ENCODE measurements around the gene TMEM139.

Gene TMEM139

DNA sequence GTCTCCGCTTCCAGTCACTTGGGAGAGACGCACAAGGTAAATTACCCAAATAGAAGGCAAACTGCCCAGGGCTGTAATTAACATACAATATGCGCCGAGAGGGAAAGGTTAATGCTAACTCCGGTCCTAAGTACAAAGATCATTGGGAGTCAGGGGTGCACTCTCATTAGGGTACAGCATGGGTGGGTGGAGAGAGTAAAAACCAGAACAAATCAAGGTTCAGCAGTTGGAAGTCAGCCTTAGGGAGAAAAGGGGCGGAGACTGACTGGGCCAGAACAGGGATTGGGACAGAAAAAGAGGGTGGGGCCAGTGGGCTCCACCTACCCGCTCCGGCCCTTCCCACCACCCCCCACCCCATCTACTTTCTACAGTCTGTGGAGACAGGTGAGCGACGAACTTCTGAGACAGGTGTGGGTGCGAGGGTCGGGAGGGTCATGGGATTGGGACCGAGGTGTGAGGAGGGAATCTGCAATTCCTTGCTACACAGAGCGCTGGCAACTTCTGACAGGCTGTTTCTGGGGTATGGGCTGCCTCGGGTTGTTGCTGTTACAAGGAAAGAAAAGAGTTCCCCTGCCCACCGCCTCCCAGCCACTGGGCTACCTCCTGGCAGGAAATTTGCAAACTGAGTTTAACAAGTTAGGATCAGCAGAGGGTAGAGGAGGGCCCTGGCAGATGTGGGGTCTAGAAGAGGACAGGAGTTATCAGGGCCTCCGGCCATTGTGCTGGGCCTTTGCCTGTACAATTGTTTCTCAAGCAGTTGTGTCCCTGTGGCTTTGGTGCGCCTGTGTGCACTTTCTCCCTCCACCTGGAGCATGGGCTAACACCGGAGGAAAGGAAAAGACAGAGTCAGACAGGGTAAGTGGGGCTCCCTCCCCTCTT is at the start of gene TMEM139:
TSS of gene TMEM139 (plus strand) at position 368 of the 879 bp plus-strand sequence. CDS start 1,000 bp downstream, outside the sequence.
- in situ Hi-C loops (cut with MboI; ENCODE audit: low pct_unique_long_range_greater_than_20kb, low sequenced_read_pairs), result no loop called here
- DNase-seq, result no peak

DNA sequence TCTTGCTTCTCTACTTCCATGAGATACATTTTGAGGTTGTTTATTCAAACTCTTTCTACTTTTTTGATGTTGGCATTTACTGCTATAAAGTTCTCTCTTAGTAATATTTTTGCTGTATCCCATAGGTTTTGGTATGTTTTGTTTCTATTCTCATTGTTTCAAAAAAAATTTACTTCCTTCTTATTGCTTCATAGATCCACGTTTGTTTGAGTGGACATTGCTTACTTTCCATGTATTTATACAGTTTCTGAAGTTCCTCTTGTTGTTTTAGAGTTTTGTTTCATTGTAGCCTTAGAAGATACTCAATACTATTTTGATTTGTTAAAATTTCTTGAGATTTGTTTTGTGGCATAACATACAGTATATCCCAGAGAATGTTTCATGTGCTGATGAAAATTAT is 49.2 kb upstream of the TMEM139 start:
- DNase-seq, result no peak
- in situ Hi-C loops (cut with MboI; ENCODE audit: low pct_unique_long_range_greater_than_20kb, low sequenced_read_pairs), result no loop called here

DNA sequence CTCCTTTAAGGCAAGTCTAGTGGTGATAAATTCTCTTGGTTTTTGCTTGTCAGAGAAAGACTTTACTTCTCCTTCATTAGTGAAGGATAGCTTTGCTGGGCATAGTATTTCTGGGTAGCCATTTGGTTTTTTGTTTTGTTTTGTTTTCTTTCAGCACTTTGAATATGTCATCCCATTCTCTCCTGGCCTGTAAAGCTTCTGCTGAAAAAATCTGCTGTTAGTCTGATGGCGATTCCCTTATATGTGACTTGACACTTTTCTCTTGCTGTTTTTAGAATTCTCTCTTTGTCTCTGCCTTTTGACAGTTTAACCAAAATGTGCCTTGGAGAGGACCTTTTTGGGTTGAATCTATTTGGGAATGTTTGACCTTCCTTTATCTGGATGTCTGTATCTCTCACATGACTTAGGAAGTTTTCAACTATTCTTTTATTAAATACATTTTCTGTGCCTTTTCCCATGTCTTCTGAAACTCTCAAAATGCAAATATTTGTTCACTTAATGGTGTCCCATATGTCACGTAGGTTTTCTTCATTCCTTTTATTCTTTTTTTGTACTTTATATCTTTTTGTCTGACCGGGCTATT is 48.3 kb upstream of the TMEM139 start:
- DNase-seq, result no peak
- in situ Hi-C loops (cut with MboI; ENCODE audit: low pct_unique_long_range_greater_than_20kb, low sequenced_read_pairs), result no loop called here

DNA sequence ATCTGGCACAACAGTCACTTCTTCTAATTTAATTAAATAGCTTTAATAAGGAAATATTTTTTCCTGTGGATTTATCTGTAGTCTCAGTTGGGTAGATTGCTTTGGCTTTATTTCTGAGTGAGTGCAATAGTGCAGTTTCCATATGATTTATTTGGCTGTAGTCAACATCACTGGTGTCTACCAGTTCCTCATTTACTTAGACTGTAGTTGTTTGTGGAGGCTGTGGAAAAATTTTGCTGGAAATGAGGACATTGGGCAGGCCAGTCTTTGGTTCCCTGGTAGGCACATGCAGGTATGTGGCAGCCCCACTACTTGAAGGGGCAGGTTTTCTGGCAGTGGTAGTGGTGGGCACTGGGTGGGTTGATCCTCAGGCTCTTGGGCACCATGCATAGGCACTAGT is 47.4 kb upstream of the TMEM139 start:
- DNase-seq, result no peak
- in situ Hi-C loops (cut with MboI; ENCODE audit: low pct_unique_long_range_greater_than_20kb, low sequenced_read_pairs), result no loop called here

DNA sequence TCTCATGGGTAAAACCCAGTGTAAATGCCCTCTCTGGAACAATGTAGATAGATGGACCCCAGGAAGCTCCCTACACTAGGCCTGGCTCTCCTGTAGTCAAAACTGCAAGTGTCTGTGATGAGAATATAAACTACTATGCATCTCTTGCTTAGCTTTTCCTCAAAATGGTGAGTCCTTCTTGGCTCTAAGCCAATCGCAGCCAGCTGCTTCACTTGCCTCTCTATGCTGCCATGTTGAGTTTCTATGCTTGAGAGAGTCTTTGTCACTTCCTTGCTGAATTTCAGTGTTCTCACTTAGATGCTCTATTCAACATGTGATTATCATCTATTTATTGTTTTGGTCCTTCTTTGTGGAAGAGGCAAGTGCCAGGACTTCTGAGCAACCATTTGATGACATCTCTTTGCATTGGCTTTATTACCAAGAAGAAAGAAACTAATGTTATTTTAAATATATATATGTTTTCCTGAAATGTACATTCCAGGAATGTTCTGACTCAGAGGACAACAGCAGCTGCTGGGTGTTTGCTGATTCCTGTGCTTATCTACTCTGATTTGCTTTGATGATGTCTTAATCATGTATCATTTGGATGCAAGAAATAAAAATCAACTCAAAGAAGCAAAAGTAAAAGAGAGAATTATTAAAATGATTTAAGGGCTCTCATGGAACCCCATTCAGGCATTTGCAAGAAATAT is 46.3 kb upstream of the TMEM139 start:
- no peak for DNase-seq
- in situ Hi-C loops (cut with MboI; ENCODE audit: low pct_unique_long_range_greater_than_20kb, low sequenced_read_pairs), result no loop called here

DNA sequence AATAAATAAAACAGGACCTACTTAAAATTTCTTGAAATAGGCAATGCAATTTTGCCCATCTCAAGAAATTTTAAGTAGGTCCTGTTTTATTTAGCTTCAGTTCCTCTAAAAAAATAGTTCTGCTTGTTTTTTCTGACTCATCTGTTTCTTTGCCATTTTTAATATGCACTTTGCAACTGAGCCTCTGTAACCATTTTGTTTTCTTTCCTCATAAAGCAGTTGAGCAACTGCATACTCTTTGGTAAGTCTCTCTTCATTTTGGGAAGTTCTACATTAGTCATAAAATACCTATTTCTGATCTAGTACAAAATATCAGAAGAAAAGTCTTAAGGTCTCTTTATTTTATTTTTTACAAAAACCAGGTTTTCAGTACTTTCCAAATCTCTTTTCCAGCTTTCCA is 44.9 kb upstream of the TMEM139 start:
- peak; percentile 15 for DNase-seq
- in situ Hi-C loops (cut with MboI; ENCODE audit: low pct_unique_long_range_greater_than_20kb, low sequenced_read_pairs), result no loop called here

DNA sequence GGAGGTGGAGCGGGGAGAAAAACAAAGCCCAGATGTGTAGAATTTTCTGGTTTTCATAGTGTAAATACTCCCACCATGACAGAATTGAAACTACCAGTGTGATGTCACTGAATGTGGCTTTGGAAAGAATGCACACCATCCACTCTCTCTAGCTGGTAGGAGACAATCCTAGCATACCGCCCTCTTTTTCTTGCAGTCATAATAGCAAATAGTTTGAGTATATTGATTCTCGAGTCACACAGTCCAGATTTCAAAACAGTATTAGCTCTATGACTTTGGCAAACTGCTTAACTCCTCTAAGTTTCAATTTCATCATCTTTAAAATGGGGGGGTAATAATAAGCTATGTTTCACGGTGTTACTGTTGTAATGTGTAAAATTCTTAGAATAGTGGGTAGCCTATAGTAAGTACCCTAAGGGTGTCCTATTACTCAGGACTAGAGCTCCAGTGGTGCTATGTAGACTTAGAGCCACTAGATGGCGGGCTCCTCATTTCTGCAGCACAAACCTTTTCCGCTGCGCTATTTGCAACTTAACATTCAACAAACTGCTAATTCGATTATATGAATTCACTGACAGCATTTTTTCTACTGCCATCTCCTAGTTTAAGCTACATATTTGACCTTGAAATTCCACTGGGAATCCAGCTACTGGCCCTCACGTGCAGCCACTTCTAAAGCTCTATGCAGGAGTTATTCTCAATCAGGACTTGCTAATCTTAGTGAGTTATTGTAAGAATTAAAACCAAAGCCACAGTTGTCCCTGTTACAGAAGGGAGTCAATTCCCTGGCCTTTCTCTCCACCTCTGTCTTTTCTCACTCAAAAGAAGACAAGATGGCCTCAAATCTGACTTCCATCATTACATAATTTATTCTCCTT is 44.2 kb upstream of the TMEM139 start:
- peak; percentile 78 for DNase-seq
- in situ Hi-C loops (cut with MboI; ENCODE audit: low pct_unique_long_range_greater_than_20kb, low sequenced_read_pairs), result no loop called here

DNA sequence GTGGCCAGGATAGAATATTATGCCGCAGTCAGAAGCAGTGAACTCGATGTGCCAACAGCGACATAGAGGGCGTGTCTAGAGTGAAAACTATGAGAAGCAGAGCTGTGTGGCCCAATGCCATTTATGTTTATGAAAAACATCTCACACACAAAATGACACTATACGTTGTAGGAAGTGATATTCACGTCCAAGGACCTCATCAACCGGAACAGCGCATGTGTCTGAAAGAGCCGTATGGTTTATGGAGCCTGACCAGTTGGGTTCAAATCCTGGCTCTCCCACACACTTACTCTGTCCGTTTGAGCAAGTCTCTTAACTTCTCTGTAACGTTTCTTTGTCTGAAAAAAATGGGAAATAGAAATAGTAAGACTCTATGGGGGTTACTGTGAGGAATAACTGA is 42.5 kb upstream of the TMEM139 start:
- in situ Hi-C loops (cut with MboI; ENCODE audit: low pct_unique_long_range_greater_than_20kb, low sequenced_read_pairs), result no loop called here
- DNase-seq, result no peak

DNA sequence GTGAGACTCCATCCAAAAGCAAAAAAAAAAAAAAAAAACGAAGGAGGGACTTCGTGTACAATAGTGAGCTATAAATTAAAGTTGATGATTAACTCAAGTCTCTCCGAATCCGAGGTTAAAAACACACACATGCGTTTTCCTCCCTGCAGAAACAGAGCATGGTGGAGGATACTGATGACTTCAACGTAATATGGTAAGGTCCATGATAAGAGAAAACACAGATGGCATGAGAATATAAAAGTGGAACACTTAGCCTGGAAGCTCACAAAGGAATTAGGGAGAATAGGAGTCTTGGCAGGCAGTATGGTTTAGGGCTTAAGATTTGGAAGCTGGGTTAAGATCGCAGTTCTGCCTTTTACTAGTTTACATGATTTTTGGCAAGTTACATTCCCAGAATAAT is 41.6 kb upstream of the TMEM139 start:
- no peak for DNase-seq
- in situ Hi-C loops (cut with MboI; ENCODE audit: low pct_unique_long_range_greater_than_20kb, low sequenced_read_pairs), result no loop called here

DNA sequence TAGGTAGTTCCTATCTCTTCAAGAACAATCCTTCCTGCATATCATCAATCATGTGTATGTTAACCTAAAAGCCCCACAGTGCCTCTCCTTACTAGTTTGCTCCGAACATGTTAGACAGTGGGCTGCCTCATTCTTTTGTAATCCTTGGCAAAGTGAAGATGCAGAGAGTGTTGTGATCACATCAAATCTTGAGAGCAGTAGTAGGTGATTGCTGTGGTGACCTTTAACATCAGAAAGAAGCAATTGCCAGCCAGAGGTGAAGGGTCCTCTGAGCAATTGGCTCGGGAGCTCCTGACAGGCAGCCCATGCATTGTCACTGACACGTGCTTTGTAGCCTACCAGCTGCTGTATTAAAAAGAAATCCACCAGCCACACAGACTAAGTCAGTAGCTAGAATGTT is 41.1 kb upstream of the TMEM139 start:
- no peak for DNase-seq
- in situ Hi-C loops (cut with MboI; ENCODE audit: low pct_unique_long_range_greater_than_20kb, low sequenced_read_pairs), result no loop called here

DNA sequence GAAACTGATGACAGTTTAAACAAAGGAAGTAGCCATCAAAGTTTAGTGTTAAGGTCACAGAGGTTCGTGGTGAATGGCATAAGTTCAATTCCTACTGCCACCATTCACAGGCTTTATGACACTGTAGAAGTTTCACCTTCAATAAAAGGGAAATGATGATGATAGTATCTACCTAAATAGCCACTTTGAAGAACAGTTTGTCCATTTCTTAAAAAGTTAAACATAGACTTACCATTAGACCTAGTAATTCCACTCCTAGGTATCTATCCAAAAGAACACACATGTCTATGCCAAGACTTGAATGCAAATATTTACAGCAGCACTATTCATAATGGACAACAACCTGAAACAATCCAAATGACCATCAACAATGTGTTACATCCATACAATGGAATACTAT is 40.4 kb upstream of the TMEM139 start:
- in situ Hi-C loops (cut with MboI; ENCODE audit: low pct_unique_long_range_greater_than_20kb, low sequenced_read_pairs), result no loop called here
- no peak for DNase-seq

DNA sequence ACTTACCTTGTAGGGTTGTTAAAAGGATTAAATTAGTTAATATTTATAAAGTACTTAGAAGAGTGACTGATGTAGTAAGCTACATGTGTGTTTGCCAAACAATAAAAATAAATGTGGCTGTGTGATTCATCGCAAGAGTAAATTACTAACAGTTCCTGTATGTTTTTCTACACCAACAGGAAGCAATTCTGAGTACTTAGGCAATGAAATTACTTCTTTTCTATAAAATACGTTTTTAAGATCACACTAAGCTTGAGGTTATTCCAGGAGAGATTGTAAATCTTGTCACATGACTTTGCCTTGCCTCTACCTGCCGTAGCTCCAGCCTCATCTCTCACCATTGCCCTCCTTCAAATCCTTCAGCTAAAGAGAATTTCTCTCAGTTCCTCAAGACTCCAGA is 39.6 kb upstream of the TMEM139 start:
- DNase-seq, result no peak
- in situ Hi-C loops (cut with MboI; ENCODE audit: low pct_unique_long_range_greater_than_20kb, low sequenced_read_pairs), result no loop called here

DNA sequence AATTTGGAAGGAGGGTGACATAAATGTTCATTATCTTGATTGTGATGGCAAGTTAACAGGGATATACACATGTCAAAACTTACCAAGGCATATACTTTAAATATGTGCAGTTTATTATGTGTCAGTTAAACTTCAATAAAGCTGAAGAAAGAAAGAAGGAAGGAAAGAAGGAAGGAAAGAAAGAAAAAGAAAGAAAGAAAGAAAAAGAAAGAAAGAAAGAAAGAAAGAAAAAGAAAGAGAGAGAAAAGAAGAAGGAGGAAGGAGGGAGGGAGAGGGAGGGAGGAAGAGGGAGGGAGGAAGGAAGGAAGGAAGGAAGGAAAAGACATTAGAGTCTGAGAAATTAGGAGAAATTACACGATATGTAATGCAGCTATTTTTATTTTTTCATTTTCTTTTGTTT is 37.4 kb upstream of the TMEM139 start:
- in situ Hi-C loops (cut with MboI; ENCODE audit: low pct_unique_long_range_greater_than_20kb, low sequenced_read_pairs), result no loop called here
- DNase-seq, result no peak

DNA sequence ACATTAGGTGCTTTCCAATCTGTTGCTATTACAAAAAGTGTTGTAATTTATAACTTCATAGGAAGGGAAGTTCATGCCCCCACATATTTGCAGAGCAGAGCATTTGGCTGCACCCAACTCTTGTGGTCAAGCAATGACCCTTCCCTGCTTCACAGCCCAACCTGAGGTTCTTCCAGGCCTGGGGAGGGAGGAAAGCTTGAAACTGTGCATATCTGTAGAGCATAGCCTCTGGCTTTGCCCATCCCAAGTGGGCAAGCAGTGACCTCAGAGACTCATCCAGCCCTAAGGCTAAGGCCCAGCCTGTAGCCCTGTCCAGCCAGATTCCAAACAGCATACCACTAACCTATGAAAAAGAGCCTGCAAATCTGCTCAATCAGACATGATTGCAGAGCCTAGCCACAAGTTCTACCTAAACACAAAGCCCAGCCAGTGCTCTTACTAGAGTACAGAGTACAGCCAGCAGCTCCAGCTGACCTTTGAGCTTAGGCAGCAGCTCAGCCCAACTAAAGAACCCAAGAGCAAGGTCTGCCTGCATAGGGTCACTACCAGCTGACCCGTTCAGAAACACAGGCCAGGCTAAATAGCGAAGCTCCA is 35.9 kb upstream of the TMEM139 start:
- in situ Hi-C loops (cut with MboI; ENCODE audit: low pct_unique_long_range_greater_than_20kb, low sequenced_read_pairs), result no loop called here
- DNase-seq, result no peak

DNA sequence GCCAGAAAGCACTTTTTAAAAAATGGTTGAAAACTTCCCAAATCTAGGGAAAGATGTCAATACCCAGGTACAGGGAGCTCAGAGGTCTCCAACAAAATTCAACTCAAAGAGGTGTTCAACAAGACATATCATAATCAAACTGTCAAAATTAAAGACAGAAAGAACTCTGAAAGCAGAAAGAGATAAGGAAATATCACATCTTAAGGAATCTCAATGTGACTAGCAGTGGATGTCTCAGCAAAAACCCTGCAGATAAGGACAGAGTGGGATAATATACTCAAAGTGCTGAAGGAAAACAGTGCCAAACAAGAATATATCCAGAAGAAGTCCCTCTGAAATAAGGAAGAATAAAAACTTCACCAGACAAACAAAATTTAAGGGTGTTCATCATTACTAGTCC is 34.6 kb upstream of the TMEM139 start:
- in situ Hi-C loops (cut with MboI; ENCODE audit: low pct_unique_long_range_greater_than_20kb, low sequenced_read_pairs), result no loop called here
- no peak for DNase-seq

DNA sequence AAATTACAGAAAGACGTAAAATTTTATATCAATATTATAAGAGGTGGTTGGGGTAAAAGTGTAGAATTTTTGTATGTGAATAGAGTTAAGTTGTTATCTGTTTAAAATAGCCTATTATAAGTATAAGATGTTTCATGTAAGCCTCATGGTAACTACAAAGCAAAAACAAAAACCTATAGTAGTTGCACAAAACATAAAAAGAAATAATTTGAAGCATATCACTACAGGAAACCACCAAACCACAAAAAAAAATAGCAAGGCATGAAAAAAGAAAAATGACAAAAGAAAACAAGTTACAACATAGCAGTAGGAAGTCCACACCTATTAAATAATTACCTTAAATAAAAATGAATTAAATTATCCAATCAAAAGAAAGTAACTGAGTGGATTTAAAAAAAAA is 33.9 kb upstream of the TMEM139 start:
- DNase-seq, result no peak
- in situ Hi-C loops (cut with MboI; ENCODE audit: low pct_unique_long_range_greater_than_20kb, low sequenced_read_pairs), result no loop called here

DNA sequence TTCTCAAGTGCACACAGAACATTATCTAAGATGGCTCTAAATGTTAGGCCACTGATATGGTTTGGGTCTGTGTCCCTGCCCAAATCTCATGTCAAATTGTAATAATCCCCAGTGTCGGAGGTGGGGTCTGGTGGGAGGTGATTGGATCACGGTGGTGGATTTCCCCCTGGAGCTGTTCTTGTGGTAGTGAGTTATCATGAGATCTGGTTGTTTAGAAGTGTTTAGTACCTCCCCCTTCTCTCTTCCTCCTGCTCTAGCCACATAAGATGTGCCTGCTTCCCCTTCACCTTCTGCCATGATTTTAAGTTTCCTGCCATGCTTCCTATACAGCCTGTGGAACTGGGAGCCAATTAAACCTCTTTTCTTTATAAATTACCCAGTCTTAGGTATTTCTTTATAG is 32.8 kb upstream of the TMEM139 start:
- in situ Hi-C loops (cut with MboI; ENCODE audit: low pct_unique_long_range_greater_than_20kb, low sequenced_read_pairs), result no loop called here

DNA sequence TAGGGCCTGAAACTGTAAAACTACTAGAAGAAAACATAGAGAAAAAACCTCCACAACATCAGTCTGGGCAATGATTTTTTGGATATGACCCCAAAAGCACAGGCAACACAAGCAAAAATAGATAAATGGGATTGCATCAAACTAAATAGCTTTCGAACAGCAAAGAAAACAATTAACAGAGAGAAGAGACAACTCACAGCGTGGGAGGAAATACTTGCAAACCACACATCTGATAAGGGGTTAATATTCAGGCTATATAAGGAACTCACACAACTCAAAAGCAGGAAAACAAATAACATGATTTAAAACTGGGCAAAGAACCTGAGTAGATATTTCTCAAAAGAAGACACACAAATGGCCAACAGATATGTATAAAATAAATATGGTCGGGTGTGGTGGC is 29.2 kb upstream of the TMEM139 start:
- in situ Hi-C loops (cut with MboI; ENCODE audit: low pct_unique_long_range_greater_than_20kb, low sequenced_read_pairs), result no loop called here
- no peak for DNase-seq

More for the DNA sequence above, 32.8 kb upstream of the TMEM139 start:
- DNase-seq, result peak; percentile 50

DNA sequence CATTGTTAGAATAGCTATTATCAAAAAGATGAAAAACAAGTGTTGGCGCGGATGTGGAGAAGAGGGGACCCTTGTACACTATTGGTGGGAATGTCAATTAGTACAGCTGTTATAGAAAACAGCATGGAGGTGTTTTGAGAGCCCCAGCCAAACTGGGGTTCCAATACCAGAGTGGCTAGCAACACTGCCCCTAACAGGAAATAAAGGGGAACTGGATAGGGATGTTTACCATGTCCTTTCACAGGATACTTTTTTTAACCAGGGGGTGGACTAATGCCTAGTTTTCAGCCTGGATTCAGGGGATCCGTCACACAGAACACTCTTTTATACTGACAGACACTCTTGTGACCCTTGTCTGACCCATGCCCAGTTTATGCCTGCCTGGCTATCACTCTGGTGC is 28.4 kb upstream of the TMEM139 start:
- DNase-seq, result no peak

More for the DNA sequence above, 28.4 kb upstream of the TMEM139 start:
- in situ Hi-C loops (cut with MboI; ENCODE audit: low pct_unique_long_range_greater_than_20kb, low sequenced_read_pairs), result no loop called here

Data from KBM-7 (cell line).